Neural progenitor cell (in vitro differentiated cells): ENCODE results near the gene DMP1. TPM values are rescaled to one million over a fixed set of nuclear protein-coding genes. Genes with fewer than 3 reads are reported as not detected.

Source experiments
- DNase-seq: peaks from one replicate; pipeline ENCODE4 v3.0.0-alpha.2; 2016; ENCODE audit warnings: low spot score
- H2AFZ ChIP-seq: fragments of 200-600 bp; sonication (generic); replicated peaks from 2 replicates; pipeline ENCODE4 v1.6.1; 2016; ENCODE audit warnings: antibody characterized with exemption
- H3F3A ChIP-seq: fragments of 200-600 bp; sonication (generic); 2 replicates; pipeline ENCODE4 v1.6.1; 2016; ENCODE audit warnings: antibody characterized with exemption, low read depth
- H3K27ac ChIP-seq: fragments of 200-600 bp; sonication (generic); 2 replicates; pipeline ENCODE4 v1.5.1; 2016; ENCODE audit warnings: mild to moderate bottlenecking
- H3K27me3 ChIP-seq: fragments of 200-600 bp; sonication (generic); 2 replicates; pipeline ENCODE4 v1.6.1; 2016; ENCODE audit warnings: mild to moderate bottlenecking, moderate library complexity
- H3K36me3 ChIP-seq: fragments of 200-600 bp; sonication (generic); 2 replicates; pipeline ENCODE4 v1.5.1; 2016
- H3K4me1 ChIP-seq: fragments of 200-600 bp; sonication (generic); 2 replicates; pipeline ENCODE4 v1.6.1; 2016; ENCODE audit warnings: mixed run types
- H3K4me2 ChIP-seq: fragments of 200-600 bp; sonication (generic); 2 replicates; pipeline ENCODE4 v1.6.1; 2016
- H3K4me3 ChIP-seq: fragments of 200-600 bp; sonication (generic); 2 replicates; pipeline ENCODE4 v1.5.1; 2016
- H3K79me2 ChIP-seq: fragments of 200-600 bp; sonication (generic); 2 replicates; pipeline ENCODE4 v1.6.1; 2016; ENCODE audit warnings: low read depth
- H3K9ac ChIP-seq: fragments of 200-600 bp; sonication (generic); 2 replicates; pipeline ENCODE4 v1.6.1; 2016
- H3K9me3 ChIP-seq: fragments of 200-600 bp; sonication (generic); 2 replicates; pipeline ENCODE4 v1.5.1; 2016; ENCODE audit warnings: low read depth
- H4K20me1 ChIP-seq: fragments of 200-600 bp; sonication (generic); 2 replicates; pipeline ENCODE4 v1.6.1; 2016; ENCODE audit warnings: low read depth
- H3K27ac Mint-ChIP-seq: 3 replicates; pipeline ENCODE4 v1.8.0; 2021; ENCODE audit warnings: mixed read lengths
- H3K27me3 Mint-ChIP-seq: 2 replicates; pipeline ENCODE4 v1.8.0; 2022; ENCODE audit warnings: low read depth, mild to moderate bottlenecking, inconsistent platforms, moderate library complexity, mixed read lengths; ENCODE audit not compliant: insufficient read depth
- H3K36me3 Mint-ChIP-seq: 3 replicates; pipeline ENCODE4 v1.8.0; 2021; ENCODE audit warnings: mixed read lengths
- H3K4me1 Mint-ChIP-seq: 3 replicates; pipeline ENCODE4 v1.8.0; 2021; ENCODE audit warnings: mixed read lengths
- H3K4me3 Mint-ChIP-seq: 3 replicates; pipeline ENCODE4 v1.8.0; 2021; ENCODE audit warnings: mild to moderate bottlenecking, moderate library complexity, mixed read lengths
- H3K9me3 Mint-ChIP-seq: 3 replicates; pipeline ENCODE4 v1.8.0; 2020; ENCODE audit warnings: mixed read lengths
- CTCF ChIP-seq: fragments of 200-600 bp; sonication (generic); IDR thresholded peaks from 2 replicates; pipeline ENCODE4 v1.5.1; 2017; ENCODE audit warnings: antibody characterized with exemption, mild to moderate bottlenecking
- EZH2 ChIP-seq: fragments of 200-600 bp; sonication (generic); IDR thresholded peaks from 2 replicates; pipeline ENCODE4 v1.6.1; 2017; ENCODE audit warnings: antibody characterized with exemption, mild to moderate bottlenecking, moderate library complexity
- EZH2phosphoT487 ChIP-seq: fragments of 200-600 bp; sonication (generic); IDR thresholded peaks from 2 replicates; pipeline ENCODE4 v1.6.1; 2017; ENCODE audit warnings: antibody characterized with exemption
- total RNA-seq: library from RNA; depleted of rRNA; stranded (reverse); fragments of >200 nt; gene quantifications from 2 replicates; pipeline ENCODE4 v1.2.3, GENCODE V29; 2015; ENCODE audit warnings: low replicate concordance

The DMP1 gene
- total RNA-seq, 1 donor from 2014 or later, result not detected

GRCh38 chr4:87704001-87704400, 53.9 kb downstream of the DMP1 start:
- Histone ChIP-seq H3K4me3 (no peak overlapping the region), H3K4me1 (peaks cover 26% of the 10 kb centered on the region), H2AFZ (no peak overlapping the region), H3K36me3 (no peaks in the 10 kb centered on the region), H3K27me3 (no peaks in the 10 kb centered on the region), H3K9me3 (no peaks in the 10 kb centered on the region), H3K79me2 (no peaks in the 10 kb centered on the region), H3F3A (no peaks in the 10 kb centered on the region), H4K20me1 (no peaks in the 10 kb centered on the region), H3K27ac (no peak overlapping the region), H3K9ac (no peak overlapping the region), H3K4me2 (no peak overlapping the region)
- no peak for DNase-seq
- Mint-ChIP-seq H3K4me3 (no peak overlapping the region), H3K27me3 (no peaks in the 10 kb centered on the region), H3K4me1 (peaks cover 2% of the 10 kb centered on the region), H3K36me3 (no peaks in the 10 kb centered on the region), H3K9me3 (no peaks in the 10 kb centered on the region), H3K27ac (no peak overlapping the region)
- TF ChIP-seq CTCF (no peak), EZH2phosphoT487 (no peak), EZH2 (no peak)

GRCh38 chr4:87707279-87707918, 57.3 kb downstream of the DMP1 start:
- Mint-ChIP-seq H3K27ac (no peak overlapping the region), H3K27me3 (peaks cover 2% of the 10 kb centered on the region), H3K9me3 (peaks cover 3% of the 10 kb centered on the region), H3K4me3 (no peak overlapping the region), H3K4me1 (peaks cover 2% of the 10 kb centered on the region), H3K36me3 (no peaks in the 10 kb centered on the region)
- Histone ChIP-seq H3K27me3 (no peaks in the 10 kb centered on the region), H3K9ac (no peak overlapping the region), H3F3A (no peaks in the 10 kb centered on the region), H3K4me3 (no peak overlapping the region), H3K4me1 (peaks cover 24% of the 10 kb centered on the region), H3K36me3 (no peaks in the 10 kb centered on the region), H3K4me2 (no peak overlapping the region), H3K79me2 (no peaks in the 10 kb centered on the region), H3K27ac (no peak overlapping the region), H2AFZ (peak overlapping the region; percentile 94), H3K9me3 (no peaks in the 10 kb centered on the region), H4K20me1 (no peaks in the 10 kb centered on the region)
- no peak for TF ChIP-seq EZH2phosphoT487
- no peak for TF ChIP-seq CTCF
- TF ChIP-seq EZH2, result no peak
- DNase-seq, result no peak

Other genes with a start within 250 kb of the DMP1 start
- gene NUDT9, start 227.7 kb upstream of the DMP1 start, total RNA-seq, result 10.2 and 18.0 TPM in 2 replicates
- gene SPARCL1, start 120.9 kb upstream of the DMP1 start, total RNA-seq, result 0.43 TPM in 1 of 2 replicates, not detected in the other
- 0.21 TPM in 1 of 2 replicates, not detected in the other for gene DSPP, start 41.8 kb upstream of the DMP1 start, total RNA-seq
- not detected in 2 replicates for gene IBSP, start 149.3 kb downstream of the DMP1 start, total RNA-seq
- gene MEPE, start 182.7 kb downstream of the DMP1 start, total RNA-seq, result not detected in 2 replicates